H1 (cell line): ENCODE data around the gene OCLN.

Experiments used
- CEBPB ChIP-seq: IDR thresholded peaks from 2 replicates; pipeline ENCODE4 v1.6.1; 2012; ENCODE audit warnings: low read depth, low read length
- CHD1 ChIP-seq: IDR thresholded peaks from 2 replicates; pipeline ENCODE4 v1.6.1; 2012; ENCODE audit warnings: low read depth, low read length, improper control_type of control experiment
- CREB1 ChIP-seq: IDR thresholded peaks from 2 replicates; pipeline ENCODE4 v1.6.1; 2012; ENCODE audit warnings: inconsistent platforms
- HDAC2 ChIP-seq, 2 experiments: fragments of 300-600 bp in 1 of 2; sonication (generic) in 1 of 2; IDR thresholded peaks; 2 replicates each; pipeline ENCODE4 v1.6.1; 2011 to 2012; ENCODE audit warnings: low read depth in 2 of 2, low read length in 2 of 2, mild to moderate bottlenecking in 2 of 2, moderate library complexity in 2 of 2, borderline replicate concordance in 1 of 2, inconsistent platforms in 1 of 2
- JUN ChIP-seq: IDR thresholded peaks from 2 replicates; pipeline ENCODE4 v1.6.1; 2011; ENCODE audit warnings: low read depth, mild to moderate bottlenecking, improper control_type of control experiment, low read length
- KDM1A ChIP-seq: fragments of 200-600, 300-600 bp; sonication (generic); IDR thresholded peaks from 2 replicates; pipeline ENCODE4 v1.7.1; 2016; ENCODE audit warnings: mild to moderate bottlenecking, low read length, borderline replicate concordance
- KDM5A ChIP-seq: fragments of 200-600 bp; IDR thresholded peaks from 2 replicates; pipeline ENCODE4 v1.7.1; 2012; ENCODE audit warnings: mild to moderate bottlenecking, low read length, inconsistent platforms, mixed read lengths
- POLR2A ChIP-seq, 2 experiments: IDR thresholded peaks; 1 replicate in 1 of 2; 2 replicates in 1 of 2; pipeline ENCODE4 v1.6.1; 2011; ENCODE audit warnings: low read depth in 2 of 2, low read length in 2 of 2, mild to moderate bottlenecking in 2 of 2; ENCODE audit errors: control extremely low read depth in 1 of 2
- RAD21 ChIP-seq, 2 experiments: IDR thresholded peaks in 1 of 2; conservative IDR thresholded peaks in 1 of 2; 2 replicates each; pipeline ENCODE4 v1.6.1; 2011; ENCODE audit warnings: low read depth in 2 of 2, low read length in 2 of 2, improper control_type of control experiment in 1 of 2, inconsistent platforms in 1 of 2, mild to moderate bottlenecking in 1 of 2, moderate library complexity in 1 of 2
- TF ChIP-seq, protein P1 (sequence below), 3 experiments: IDR thresholded peaks; 1 replicate in 2 of 3; 2 replicates in 1 of 3; pipeline versions ENCODE4 v1.5.1 to v1.6.1; 2011; ENCODE audit warnings: low read length in 3 of 3, mild to moderate bottlenecking in 3 of 3, inconsistent platforms in 2 of 3, low read depth in 1 of 3, moderate library complexity in 1 of 3; ENCODE audit not compliant: insufficient read depth in 1 of 3; ENCODE audit errors: control extremely low read depth in 1 of 3
- TF ChIP-seq, protein P2 (sequence below): IDR thresholded peaks from 2 replicates; pipeline ENCODE4 v1.6.1; 2011; ENCODE audit warnings: low read length, improper control_type of control experiment

DNA sequence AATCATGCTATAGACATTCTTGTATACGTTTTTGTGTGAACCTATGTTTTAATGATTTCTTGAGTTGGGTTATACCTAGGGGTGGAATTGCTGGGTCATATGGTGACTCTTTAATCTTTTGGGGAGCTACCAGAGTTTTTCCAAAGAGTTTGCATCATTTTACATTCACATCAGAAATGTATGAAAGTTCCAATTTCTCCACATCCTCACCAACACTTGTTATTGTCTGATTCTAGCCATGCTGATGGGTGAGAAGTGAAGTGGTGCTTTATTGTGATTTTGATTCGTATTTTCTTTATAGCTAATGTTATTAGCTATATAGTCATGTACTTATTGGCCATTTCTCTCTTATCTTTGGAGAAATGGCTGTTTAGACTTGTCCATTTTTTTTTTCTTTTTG lies 18.1 kb downstream of the OCLN start:
- TF ChIP-seq, protein P1, sequence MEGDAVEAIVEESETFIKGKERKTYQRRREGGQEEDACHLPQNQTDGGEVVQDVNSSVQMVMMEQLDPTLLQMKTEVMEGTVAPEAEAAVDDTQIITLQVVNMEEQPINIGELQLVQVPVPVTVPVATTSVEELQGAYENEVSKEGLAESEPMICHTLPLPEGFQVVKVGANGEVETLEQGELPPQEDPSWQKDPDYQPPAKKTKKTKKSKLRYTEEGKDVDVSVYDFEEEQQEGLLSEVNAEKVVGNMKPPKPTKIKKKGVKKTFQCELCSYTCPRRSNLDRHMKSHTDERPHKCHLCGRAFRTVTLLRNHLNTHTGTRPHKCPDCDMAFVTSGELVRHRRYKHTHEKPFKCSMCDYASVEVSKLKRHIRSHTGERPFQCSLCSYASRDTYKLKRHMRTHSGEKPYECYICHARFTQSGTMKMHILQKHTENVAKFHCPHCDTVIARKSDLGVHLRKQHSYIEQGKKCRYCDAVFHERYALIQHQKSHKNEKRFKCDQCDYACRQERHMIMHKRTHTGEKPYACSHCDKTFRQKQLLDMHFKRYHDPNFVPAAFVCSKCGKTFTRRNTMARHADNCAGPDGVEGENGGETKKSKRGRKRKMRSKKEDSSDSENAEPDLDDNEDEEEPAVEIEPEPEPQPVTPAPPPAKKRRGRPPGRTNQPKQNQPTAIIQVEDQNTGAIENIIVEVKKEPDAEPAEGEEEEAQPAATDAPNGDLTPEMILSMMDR (IDR thresholded peaks at IDR 0.05; ENCODE audit: control extremely low read depth in 1 of 3, insufficient read depth in 1 of 3, low read depth in 1 of 3, low read length in 3 of 3), result no peak
- no peak for TF ChIP-seq POLR2A (IDR thresholded peaks at IDR 0.05; ENCODE audit: control extremely low read depth in 1 of 2, low read depth in 2 of 2, low read length in 2 of 2)
- TF ChIP-seq RAD21 (IDR thresholded peaks at IDR 0.05 in 1 of 2, conservative IDR thresholded peaks at IDR 0.05 in 1 of 2; ENCODE audit: low read depth in 2 of 2, low read length in 2 of 2), result no peak
- no peak for TF ChIP-seq CEBPB
- no peak for TF ChIP-seq JUN
- TF ChIP-seq CHD1, result no peak
- TF ChIP-seq KDM1A, result no peak
- TF ChIP-seq, protein P2, sequence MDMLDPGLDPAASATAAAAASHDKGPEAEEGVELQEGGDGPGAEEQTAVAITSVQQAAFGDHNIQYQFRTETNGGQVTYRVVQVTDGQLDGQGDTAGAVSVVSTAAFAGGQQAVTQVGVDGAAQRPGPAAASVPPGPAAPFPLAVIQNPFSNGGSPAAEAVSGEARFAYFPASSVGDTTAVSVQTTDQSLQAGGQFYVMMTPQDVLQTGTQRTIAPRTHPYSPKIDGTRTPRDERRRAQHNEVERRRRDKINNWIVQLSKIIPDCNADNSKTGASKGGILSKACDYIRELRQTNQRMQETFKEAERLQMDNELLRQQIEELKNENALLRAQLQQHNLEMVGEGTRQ, result no peak
- TF ChIP-seq KDM5A, result no peak
- TF ChIP-seq CREB1, result no peak
- no peak for TF ChIP-seq HDAC2 (IDR thresholded peaks at IDR 0.05; ENCODE audit: borderline replicate concordance in 1 of 2, low read depth in 2 of 2, low read length in 2 of 2)
